CD4-positive, alpha-beta T cell treated with Interferon gamma for 1 hour (primary cell): ENCODE measurements around the gene OR7A5.
A peak's percentile ranks its signal among the peaks of the same experiment; 100 is the strongest.
"Not testable (repeated sequence)": the region's sequence is repeated elsewhere in the genome, so short reads cannot be mapped to it uniquely, and the experiment has no call there.

ENCODE experiments used
- DNase-seq: peaks from one replicate; pipeline ENCODE4 v3.0.0-alpha.2; 2020

The OR7A5 gene

GRCh38 chr19:14835011-14835410 is at the start of gene OR7A5, which contains the start of gene OR7C1:
Gene OR7A5, minus strand, starts transcription at chr19:14835185. Its CDS starts 6,944 bp downstream, at chr19:14828241.
Gene OR7C1, minus strand, starts transcription at chr19:14835185. Its CDS starts 35,049 bp downstream, at chr19:14800136.
- no peak for DNase-seq

- DNase-seq: no peak
Observed at GRCh38 chr19:14871619-14872230, 36.7 kb upstream of the OR7A5 start.

GRCh38 chr19:14868497-14868896 is 33.5 kb upstream of the OR7A5 start:
- DNase-seq: no peak

GRCh38 chr19:14848822-14849221 is 13.8 kb upstream of the OR7A5 start, which contains the start of gene OR7A10:
Gene OR7A10, minus strand, starts transcription at chr19:14848922. Its CDS starts 7,045 bp downstream, at chr19:14841877.
- no peak for DNase-seq

- DNase-seq: no peak
Observed at GRCh38 chr19:14843578-14843977, 8.6 kb upstream of the OR7A5 start.

GRCh38 chr19:14843169-14843568 is 8.2 kb upstream of the OR7A5 start:
- DNase-seq: no peak

GRCh38 chr19:14840206-14840605 is 5.2 kb upstream of the OR7A5 start:
- DNase-seq: no peak

GRCh38 chr19:14837391-14837790 is 2.4 kb upstream of the OR7A5 start:
- DNase-seq: no peak

- DNase-seq: no peak
Observed at GRCh38 chr19:14830702-14831101, 4.3 kb downstream of the OR7A5 start.

- no peak for DNase-seq
Observed at GRCh38 chr19:14826006-14826405, 9.0 kb downstream of the OR7A5 start.

- no peak for DNase-seq
Observed at GRCh38 chr19:14821937-14822336, 13.0 kb downstream of the OR7A5 start.

GRCh38 chr19:14818588-14818987 is 16.4 kb downstream of the OR7A5 start:
- DNase-seq: no peak

- DNase-seq: no peak
Observed at GRCh38 chr19:14817052-14817451, 17.9 kb downstream of the OR7A5 start.

GRCh38 chr19:14814982-14815652 is 19.9 kb downstream of the OR7A5 start:
- no peak for DNase-seq

GRCh38 chr19:14809272-14810057 is 25.5 kb downstream of the OR7A5 start:
- no peak for DNase-seq

GRCh38 chr19:14804765-14805164 is 30.2 kb downstream of the OR7A5 start:
- no peak for DNase-seq

- no peak for DNase-seq
Observed at GRCh38 chr19:14798760-14799159, 36.2 kb downstream of the OR7A5 start.

GRCh38 chr19:14796021-14796420 is 39.0 kb downstream of the OR7A5 start:
- DNase-seq: no peak

- DNase-seq: peak; percentile 11
Observed at GRCh38 chr19:14795078-14795721, 39.8 kb downstream of the OR7A5 start.

- DNase-seq: not testable (repeated sequence)
Observed at GRCh38 chr19:14792250-14792649, 42.7 kb downstream of the OR7A5 start.

- DNase-seq: peak; percentile 30
Observed at GRCh38 chr19:14786421-14786851, 48.5 kb downstream of the OR7A5 start.

- DNase-seq: peak; percentile 72
Observed at GRCh38 chr19:14785102-14785793, 49.7 kb downstream of the OR7A5 start.
